ENCODE results near the gene SHLD2.
A peak's percentile ranks its signal among the peaks of the same experiment; 100 is the strongest.
"Not testable (repeated sequence)": the region's sequence is repeated elsewhere in the genome, so short reads cannot be mapped to it uniquely, and the experiment has no call there.

SHLD2 gene

DNA sequence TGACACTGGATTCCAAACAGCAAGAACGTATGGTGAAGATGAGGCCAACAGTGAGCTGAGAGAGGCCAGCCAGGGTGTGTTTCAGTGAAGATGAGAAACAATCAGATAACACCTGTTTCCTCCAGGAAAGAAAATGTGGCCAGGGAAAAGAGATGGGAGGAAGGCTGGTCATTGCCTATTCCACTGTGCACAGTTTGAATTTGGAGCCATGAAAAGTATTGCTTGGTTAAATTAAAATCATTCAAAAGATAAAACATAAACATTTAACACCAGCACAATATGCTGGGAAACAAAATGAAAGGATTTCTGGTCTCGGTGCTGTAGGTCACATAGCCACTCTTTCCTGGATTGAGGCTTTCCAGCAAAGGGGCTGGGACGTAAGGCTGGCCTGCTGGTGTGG lies 130.1 kb downstream of the SHLD2 start, which contains the start of gene NUTM2A:
Gene NUTM2A (plus strand): TSS at position 301 of the 400 bp plus-strand sequence. CDS start 383 bp downstream, outside the sequence.
- not testable (repeated sequence) for H3K27ac ChIP-seq; DNase-seq (ENCODE audit: low spot score); H3K4me3 ChIP-seq

DNA sequence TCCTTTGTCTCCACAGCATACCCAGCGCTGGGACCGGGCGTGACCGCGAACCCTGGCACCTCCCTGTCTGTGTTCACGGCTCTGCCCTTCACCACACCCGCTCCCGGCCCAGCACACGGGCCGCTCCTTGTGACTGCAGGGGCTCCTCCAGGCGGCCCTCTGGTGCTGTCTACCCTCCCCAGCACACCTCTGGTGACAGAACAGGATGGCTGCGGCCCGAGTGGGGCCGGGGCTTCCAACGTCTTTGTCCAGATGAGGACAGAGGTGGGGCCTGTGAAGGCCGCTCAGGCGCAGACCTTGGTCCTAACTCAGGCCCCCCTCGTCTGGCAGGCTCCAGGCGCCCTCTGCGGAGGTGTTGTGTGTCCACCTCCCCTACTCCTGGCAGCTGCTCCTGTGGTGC lies 133.2 kb downstream of the SHLD2 start:
- H3K27ac ChIP-seq; H3K4me3 ChIP-seq; DNase-seq (ENCODE audit: low spot score): not testable (repeated sequence)

DNA sequence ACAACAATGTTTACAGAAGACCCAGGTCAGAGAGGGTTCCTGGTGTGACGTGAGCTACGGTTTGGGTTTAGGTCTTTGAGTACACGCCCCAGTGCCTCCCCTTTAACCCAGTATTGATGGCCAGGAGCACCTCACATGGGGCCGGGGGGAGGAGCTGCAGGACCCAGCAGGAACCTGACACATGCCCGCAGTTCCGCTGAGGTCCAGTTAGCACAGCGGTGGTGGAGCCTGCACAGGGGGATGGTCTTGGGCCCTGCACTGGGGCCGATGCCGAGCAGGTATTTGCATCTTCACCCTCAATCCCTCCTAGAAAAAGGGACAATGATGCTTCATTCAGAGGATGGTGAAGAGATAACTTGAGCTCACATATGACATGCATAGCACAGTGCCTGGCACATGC lies 134.2 kb downstream of the SHLD2 start:
- not testable (repeated sequence) for H3K4me3 ChIP-seq, H3K27ac ChIP-seq
- peak; percentile 16 for DNase-seq (ENCODE audit: low spot score)

DNA sequence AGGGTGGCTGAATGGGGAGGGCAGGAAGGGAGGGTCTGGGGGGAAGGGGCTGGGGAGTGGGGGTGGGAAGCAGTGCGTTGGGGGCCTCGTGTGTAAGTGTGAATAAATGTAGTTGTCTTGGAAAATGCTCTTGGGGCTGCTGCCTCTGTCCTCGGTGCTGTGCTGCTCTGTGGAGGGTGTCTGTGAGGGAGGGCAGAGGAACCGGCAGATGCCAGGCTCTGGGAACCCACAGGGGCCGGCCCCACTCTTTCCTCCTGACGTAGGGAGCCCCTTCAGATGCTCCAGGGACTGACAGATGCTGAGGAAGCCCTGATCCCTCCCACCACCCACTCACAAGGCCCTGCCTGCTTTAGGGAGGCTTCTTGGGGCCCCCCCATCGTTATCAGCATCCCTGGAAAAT lies 139.8 kb downstream of the SHLD2 start:
- not testable (repeated sequence) for DNase-seq (ENCODE audit: low spot score); H3K4me3 ChIP-seq; H3K27ac ChIP-seq

- not testable (repeated sequence) for DNase-seq (ENCODE audit: low spot score); H3K27ac ChIP-seq; H3K4me3 ChIP-seq
Observed at GRCh38 chr10:87237244-87237643, 142.2 kb downstream of the SHLD2 start.

- not testable (repeated sequence) for H3K27ac ChIP-seq; H3K4me3 ChIP-seq; DNase-seq (ENCODE audit: low spot score)
Observed at GRCh38 chr10:87239346-87239808, 144.4 kb downstream of the SHLD2 start.

Data from coronary artery (tissue), 2 donors.